Measurements from ENCODE around the gene RELN. TPM values are rescaled to one million over a fixed set of nuclear protein-coding genes. Genes with fewer than 3 reads are reported as not detected.

RELN gene
- total and polyA plus RNA-seq, 11 donors: 0.16 to 3.5 (median 1.3) TPM

- no peak for ATAC-seq
- Histone ChIP-seq H3K4me3 (no peak overlapping the region), H3K4me1 (no peaks in the 10 kb centered on the region), H3K9me3 (no peaks in the 10 kb centered on the region), H3K36me3 (no peaks in the 10 kb centered on the region), H3K27me3 (no peaks in the 10 kb centered on the region), H3K27ac (no peak overlapping the region)
- no peak for TF ChIP-seq POLR2A (IDR thresholded peaks at IDR 0.05)
- TF ChIP-seq, protein P1, sequence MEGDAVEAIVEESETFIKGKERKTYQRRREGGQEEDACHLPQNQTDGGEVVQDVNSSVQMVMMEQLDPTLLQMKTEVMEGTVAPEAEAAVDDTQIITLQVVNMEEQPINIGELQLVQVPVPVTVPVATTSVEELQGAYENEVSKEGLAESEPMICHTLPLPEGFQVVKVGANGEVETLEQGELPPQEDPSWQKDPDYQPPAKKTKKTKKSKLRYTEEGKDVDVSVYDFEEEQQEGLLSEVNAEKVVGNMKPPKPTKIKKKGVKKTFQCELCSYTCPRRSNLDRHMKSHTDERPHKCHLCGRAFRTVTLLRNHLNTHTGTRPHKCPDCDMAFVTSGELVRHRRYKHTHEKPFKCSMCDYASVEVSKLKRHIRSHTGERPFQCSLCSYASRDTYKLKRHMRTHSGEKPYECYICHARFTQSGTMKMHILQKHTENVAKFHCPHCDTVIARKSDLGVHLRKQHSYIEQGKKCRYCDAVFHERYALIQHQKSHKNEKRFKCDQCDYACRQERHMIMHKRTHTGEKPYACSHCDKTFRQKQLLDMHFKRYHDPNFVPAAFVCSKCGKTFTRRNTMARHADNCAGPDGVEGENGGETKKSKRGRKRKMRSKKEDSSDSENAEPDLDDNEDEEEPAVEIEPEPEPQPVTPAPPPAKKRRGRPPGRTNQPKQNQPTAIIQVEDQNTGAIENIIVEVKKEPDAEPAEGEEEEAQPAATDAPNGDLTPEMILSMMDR (IDR thresholded peaks at IDR 0.05): no peak
- WGBS, 4 donors: 32 to 53% (median 49%) methylated on average over 1 of the region's 1 CpG
- no peak for DNase-seq
- intact Hi-C loops (cut with DNase I): no loop called here
Measured at GRCh38 chr7:103799298-103799697, 190.2 kb downstream of the RELN start.

- no peak for ATAC-seq
- Histone ChIP-seq H3K4me1 (no peaks in the 10 kb centered on the region), H3K27me3 (no peaks in the 10 kb centered on the region), H3K36me3 (no peaks in the 10 kb centered on the region), H3K27ac (no peak overlapping the region), H3K9me3 (no peaks in the 10 kb centered on the region), H3K4me3 (no peak overlapping the region)
- intact Hi-C loops (cut with DNase I): no loop called here
- TF ChIP-seq, protein P1 (IDR thresholded peaks at IDR 0.05): no peak
- no peak for TF ChIP-seq POLR2A (IDR thresholded peaks at IDR 0.05)
- DNase-seq: no peak
- WGBS, 4 donors: 64 to 73% (median 68%) methylated on average over 3 of the region's 3 CpGs
Measured at GRCh38 chr7:103797647-103798307, 191.7 kb downstream of the RELN start.

DNA sequence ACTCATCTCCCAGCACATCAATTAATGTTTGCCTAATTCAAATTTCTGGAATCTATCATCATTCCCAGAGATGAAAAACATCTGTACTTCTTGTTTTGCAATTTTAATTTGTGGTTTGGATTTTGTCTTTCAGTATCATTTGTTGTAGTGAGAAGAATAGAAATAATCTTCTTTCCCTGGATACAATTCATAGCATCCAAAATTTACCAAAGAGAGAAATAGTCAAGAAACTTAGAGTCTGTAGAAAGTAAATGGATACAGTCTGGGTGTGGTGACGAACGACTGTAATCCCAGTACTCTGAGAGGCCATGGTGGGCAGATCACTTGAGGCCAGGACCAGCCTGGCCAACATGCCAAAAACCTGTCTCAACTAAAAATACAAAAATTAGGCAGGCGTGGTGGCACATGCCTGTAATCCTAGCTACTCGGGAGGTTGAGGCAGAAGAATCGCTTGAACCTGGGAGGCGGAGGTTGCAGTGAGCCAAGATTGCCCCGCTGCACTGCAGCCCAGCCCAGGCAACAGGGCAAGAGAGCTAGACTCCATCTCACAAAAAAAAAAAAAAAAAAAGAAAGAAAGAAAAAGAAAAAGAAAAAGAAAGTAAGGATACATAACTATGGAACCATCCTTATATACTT lies 193.0 kb downstream of the RELN start:
- no peaks in the 10 kb centered on the region for H3K27me3 ChIP-seq
- intact Hi-C loops (cut with DNase I): no loop called here
- 90 to 91% (median 90%) methylated on average over 7 of the region's 7 CpGs for WGBS, 4 donors
- H3K4me1 ChIP-seq: no peaks in the 10 kb centered on the region
- H3K27ac ChIP-seq: no peak overlapping the region
- DNase-seq: no peak
- no peaks in the 10 kb centered on the region for H3K36me3 ChIP-seq
- H3K4me3 ChIP-seq: no peak overlapping the region
- no peak for ATAC-seq
- peaks cover 0 to 7% (median 0%) of the 10 kb centered on the region in 12 donors for H3K9me3 ChIP-seq
- TF ChIP-seq POLR2A (IDR thresholded peaks at IDR 0.05): no peak
- TF ChIP-seq, protein P1 (IDR thresholded peaks at IDR 0.05): no peak

DNA sequence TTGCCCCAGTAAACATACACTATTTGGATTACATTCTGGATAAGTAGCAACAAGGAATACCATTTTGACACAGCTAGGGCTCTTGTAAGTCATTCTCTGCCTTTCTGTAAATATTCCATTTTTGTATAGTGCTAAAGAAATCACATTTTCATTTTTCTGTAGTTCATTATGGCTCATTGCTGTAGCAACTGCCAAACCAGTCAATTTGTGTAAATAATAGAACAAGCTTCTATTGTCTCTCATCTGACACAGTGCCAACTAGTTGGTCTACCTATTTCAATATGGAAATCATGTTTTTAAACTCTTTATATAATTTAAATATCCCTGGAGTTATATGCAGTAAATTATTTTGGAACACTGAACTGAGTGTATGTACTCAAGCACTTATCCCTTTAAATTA lies 193.7 kb downstream of the RELN start:
- TF ChIP-seq, protein P1 (IDR thresholded peaks at IDR 0.05): no peak
- TF ChIP-seq POLR2A (IDR thresholded peaks at IDR 0.05): no peak
- ATAC-seq (no peak), DNase-seq (no peak)
- Histone ChIP-seq H3K27me3 (no peaks in the 10 kb centered on the region), H3K4me3 (no peak overlapping the region), H3K4me1 (no peaks in the 10 kb centered on the region), H3K36me3 (no peaks in the 10 kb centered on the region), H3K9me3 (peaks cover 0 to 11% (median 0%) of the 10 kb centered on the region in 12 donors), H3K27ac (no peak overlapping the region)
- intact Hi-C loops (cut with DNase I): no loop called here

All from heart left ventricle (tissue), 16 donors.